HG03460 (cell line): Measurements from ENCODE around the gene CNTNAP2.
"Not testable (repeated sequence)": the region's sequence is repeated elsewhere in the genome, so short reads cannot be mapped to it uniquely, and the experiment has no call there.

Experiments
- ATAC-seq: cut with Tn5 transposase; IDR thresholded peaks from one replicate; pipeline ENCODE4 v1.9.1; 2021; ENCODE audit not compliant: unreplicated experiment

CNTNAP2 gene

DNA sequence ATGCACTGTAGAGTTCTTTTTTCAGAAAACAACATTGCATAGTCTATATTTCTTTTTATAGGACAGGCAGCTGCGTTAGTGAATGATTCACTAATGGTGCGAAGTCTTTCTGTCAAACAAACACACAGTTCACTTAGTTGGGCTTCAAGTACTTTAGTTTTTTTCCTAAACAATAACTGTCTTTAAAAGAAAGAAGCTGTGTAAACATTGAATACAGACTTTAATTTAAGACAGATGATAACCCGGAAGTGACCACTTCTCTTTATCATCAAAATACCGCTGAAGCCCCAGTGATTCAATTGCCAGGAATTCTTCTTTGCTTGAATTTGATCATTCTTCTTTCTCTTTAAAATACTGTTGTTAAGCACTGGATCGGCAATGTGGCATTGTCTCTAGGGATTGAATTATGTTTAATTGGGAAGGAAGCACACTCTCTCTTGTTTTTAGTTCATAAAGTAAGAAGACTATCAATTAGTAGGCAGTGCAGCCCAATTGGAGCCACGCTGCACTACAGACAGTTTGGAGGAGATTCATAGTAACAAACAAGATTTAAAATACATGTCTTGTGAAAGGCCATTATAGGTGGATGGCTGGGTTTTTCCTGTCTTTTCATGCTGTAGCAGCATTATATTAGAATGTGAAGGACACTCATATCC lies 30.4 kb downstream of the CNTNAP2 start:
- ATAC-seq, result no peak

DNA sequence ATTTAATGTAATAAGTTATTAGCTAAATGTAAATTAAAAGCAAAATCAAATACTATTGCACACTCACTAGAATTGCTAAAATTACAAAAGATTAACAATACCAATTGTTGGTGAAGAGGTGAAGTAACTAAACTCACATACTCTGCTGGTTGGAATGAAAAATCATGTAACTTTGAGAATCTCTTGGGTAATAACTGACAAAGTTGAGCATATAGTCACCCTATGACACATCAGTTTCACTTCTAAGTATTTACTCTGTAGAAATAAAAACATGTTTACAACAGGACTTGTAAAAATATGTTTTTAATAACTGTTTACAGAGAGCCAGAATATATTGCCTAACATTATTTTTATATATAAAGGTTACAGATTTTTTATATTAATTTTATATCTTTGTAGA lies 33.6 kb downstream of the CNTNAP2 start:
- no peak for ATAC-seq

GRCh38 chr7:146172112-146172511 lies 55.5 kb downstream of the CNTNAP2 start:
- ATAC-seq, result no peak

- no peak for ATAC-seq
Measured at GRCh38 chr7:146175716-146176115, 59.1 kb downstream of the CNTNAP2 start.

GRCh38 chr7:146176860-146177259 lies 60.3 kb downstream of the CNTNAP2 start:
- no peak for ATAC-seq

DNA sequence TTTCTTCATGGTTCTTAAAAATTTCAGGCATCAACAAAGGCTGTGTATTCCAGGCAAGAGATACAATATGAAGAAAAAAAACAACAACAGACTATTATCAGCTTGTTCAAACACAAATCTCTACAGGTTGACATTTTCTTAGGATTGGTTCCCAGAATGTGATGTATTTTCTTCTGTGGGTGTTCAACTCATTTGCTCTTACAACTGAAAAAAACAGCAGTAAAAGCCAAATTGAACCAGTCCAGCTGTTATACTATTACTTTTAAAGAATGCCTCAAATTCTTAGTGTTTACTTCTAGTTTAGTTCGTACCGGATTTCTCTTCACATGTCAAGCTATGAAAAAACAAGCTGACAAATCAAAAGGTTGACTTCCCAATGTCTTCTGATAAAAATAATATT lies 60.7 kb downstream of the CNTNAP2 start:
- ATAC-seq, result no peak

DNA sequence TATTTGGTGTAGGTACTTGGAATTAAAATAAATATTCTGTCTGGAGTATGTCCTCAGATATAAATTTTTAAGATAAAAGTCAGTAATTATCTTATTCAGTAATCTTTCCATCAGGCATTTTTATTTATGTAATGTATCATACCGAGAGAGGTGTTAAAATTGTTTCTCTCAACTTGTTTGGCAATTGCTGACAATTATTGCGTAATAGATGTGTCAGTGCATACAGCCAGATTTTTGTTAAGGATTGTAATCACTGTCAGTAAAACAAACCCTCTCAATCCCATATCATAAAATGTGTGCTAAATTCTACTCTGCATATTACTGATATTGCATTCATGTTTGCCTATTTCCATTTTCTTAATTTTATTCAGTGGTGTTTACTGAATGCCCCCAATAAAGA lies 69.2 kb downstream of the CNTNAP2 start:
- ATAC-seq, result no peak

DNA sequence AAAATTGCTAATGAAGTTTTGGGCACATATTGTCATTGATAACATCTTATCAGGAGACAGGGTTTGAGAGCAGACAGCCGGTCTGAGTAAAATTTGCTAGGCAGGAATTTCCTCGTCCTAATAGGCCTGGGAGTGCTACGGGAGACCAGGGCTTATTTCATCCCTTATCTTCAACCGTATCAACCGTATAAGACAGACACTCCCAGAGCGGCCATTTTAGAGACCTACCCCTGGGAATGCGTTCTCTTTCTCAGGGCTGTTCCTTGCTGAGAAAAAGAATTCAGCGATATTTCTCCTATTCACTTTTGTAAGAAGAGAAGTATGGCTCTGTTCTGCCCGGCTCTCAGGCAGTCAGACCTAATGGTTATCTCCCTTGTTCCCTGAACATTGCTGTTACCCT lies 74.8 kb downstream of the CNTNAP2 start:
- not testable (repeated sequence) for ATAC-seq

GRCh38 chr7:146201945-146202344 lies 85.3 kb downstream of the CNTNAP2 start:
- ATAC-seq, result no peak

- ATAC-seq, result no peak
Measured at GRCh38 chr7:146206270-146206669, 89.7 kb downstream of the CNTNAP2 start.

DNA sequence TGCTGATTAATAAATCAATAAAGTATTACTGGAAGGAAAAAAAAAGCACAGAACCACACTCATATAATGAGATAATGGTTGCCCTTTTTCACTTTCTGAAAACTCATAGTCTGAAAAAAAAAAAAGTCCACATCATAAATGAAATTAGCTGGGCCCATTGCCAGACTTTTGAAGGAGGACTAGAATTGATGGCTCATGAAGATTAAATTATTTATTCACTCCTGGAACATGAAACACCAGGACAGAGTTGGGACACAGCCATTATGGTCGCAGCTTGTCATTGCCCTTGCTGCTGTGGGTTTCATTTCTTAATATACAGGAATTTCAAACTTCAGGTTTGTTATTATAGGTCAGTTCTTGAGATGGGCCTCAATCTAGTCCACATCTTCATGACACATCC lies 91.9 kb downstream of the CNTNAP2 start:
- ATAC-seq, result no peak

GRCh38 chr7:146214842-146215241 lies 98.2 kb downstream of the CNTNAP2 start:
- no peak for ATAC-seq

DNA sequence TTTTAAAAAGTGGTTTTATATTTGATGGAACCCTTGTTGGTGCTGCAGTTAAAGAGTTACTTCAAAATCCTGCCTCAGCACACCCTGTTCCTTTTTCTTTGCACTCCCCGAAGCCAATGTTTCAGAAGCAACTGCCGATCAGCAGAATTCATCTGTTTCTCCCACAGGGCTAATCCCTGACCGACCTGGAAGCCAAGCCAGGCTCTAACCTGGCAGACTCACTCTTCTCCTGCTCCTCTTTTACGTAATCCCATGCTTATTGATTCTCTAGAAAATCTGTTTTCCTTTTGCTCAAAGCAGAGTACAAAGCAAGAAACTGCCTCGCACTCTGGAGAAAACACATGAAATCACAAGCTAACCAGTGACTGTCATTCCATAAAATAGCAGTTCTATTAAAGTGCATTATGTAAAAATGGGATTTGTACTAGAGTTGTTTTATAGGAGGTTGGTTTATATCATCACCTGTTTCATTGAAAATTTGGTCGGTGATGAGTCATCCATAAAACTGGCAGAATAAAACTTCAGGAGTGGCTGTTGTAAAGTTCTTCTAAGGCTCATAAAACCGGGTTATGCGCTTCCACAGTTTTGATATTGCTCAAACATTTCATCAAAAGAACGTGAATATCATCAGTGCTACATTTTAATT lies 99.9 kb downstream of the CNTNAP2 start:
- no peak for ATAC-seq

DNA sequence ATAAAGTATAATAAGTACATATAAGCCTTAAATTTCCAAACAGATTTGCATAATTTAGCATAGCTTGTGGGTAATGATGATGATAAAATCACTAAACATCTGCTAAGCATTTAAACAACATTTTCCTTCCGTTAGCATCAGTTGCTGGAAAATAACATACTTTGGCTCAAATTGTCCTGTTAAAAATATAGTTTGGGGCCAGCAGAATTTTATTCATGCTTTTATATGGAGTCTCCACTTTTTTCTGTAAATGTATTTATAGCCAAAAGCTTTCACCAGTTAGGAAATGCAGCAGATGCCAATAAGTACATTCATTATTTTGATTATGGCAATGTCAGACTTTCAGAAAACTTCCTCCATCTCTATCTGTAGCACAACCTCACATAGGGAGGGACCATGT lies 107.2 kb downstream of the CNTNAP2 start:
- no peak for ATAC-seq

GRCh38 chr7:146232604-146233003 lies 116.0 kb downstream of the CNTNAP2 start:
- ATAC-seq, result no peak

DNA sequence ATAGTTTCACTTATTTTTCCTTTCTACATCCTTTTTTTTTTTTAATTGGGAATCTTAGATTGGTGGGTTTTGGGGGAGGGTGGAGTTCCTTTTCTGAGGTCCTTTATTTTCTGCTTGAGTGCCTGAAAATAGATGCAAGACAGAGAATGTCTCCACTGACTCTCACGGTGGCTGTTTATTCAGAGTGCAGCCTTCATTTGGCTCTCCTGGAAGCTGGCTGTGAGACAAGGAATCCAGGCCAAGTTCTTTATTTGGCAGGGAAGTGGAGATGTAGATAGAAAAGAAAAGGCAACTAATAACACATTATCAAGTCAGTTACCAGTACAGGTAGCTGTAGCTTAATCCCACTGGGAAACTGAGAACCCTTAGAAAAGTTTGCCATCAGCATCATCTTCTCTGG lies 118.6 kb downstream of the CNTNAP2 start:
- ATAC-seq, result no peak

DNA sequence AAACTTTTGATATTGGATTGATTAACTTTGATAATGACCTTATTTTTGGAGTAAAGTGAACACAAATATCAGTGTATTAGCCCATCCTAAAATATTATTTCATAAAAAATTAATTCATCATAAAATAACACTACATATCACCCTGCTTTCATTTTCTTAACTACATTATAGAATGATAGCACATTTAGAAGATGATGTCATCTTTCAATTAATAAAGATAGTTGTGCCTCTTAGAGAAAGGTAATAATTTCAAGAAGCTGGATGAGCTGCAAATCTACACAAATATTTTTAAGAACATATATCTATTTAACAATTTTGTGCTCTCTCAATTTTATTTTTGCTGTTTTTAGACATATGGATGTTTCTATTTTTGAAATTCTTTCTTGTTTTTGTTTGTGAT lies 126.1 kb downstream of the CNTNAP2 start:
- no peak for ATAC-seq

GRCh38 chr7:146247991-146248390 lies 131.4 kb downstream of the CNTNAP2 start:
- not testable (repeated sequence) for ATAC-seq

- not testable (repeated sequence) for ATAC-seq
Measured at GRCh38 chr7:146248744-146249143, 132.1 kb downstream of the CNTNAP2 start.

- no peak for ATAC-seq
Measured at GRCh38 chr7:146249272-146249671, 132.7 kb downstream of the CNTNAP2 start.

DNA sequence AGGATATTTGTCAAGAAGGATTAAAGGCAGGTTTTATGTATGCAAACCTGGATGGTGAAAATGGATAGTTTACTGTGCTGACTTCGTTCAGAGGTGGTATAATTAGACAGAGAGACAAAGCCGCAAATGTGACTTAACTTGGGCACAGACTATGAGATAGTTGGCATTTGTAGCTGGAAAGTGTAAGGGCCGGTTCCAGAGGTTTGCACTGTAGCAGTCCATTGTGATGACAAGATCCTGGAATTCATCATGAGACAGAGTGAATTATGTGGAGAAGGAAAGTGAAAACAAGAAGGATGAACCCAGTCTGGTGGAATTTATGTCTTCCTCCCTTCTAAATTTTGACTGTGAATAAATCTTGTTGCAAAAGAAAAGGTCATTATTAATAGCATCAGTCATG lies 139.0 kb downstream of the CNTNAP2 start:
- no peak for ATAC-seq

DNA sequence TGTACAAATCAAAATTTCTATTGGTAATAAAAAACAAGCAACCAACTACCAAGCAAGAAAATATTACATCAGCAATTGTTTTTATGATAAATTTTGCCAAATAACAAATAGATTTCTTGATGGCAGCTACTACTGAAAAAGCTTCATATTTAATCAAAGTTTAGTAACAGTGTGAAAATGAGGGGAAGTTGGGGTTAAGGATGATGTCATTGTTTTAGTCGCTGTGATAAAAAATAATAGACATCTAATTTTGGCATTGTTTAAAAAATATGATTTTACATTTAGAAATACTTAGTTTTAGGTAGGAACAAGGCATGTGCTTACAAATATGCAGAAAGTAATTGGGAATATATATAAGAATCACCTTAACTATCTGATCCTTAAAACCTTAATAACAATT lies 145.9 kb downstream of the CNTNAP2 start:
- ATAC-seq, result no peak

GRCh38 chr7:146276888-146277287 lies 160.3 kb downstream of the CNTNAP2 start:
- ATAC-seq, result no peak
